HepG2 (cell line): ENCODE results near the gene SLC41A1. TPM values are rescaled to one million over a fixed set of nuclear protein-coding genes. Genes with fewer than 3 reads are reported as not detected.

ENCODE experiments used
- ATAC-seq: fragments of 200-7000 bp; cut with Tn5 transposase; 3 replicates; pipeline ENCODE4 v1.9.1; 2020; ENCODE audit warnings: mild to moderate bottlenecking, moderate library complexity
- BruUV-seq: library from RNA; stranded (reverse); fragments of 400-500 nt; replicated peaks from 2 replicates; lab custom pipeline; 2021; lab: Mats Ljungman, UMichigan
- CTCF ChIA-PET: fragments of 300-600 bp; formaldehyde crosslinking; extraction: SDS; loops from one replicate; lab custom pipeline; 2021; ENCODE audit warnings: low total read pairs, inconsistent platforms, low intra/inter-chr PET ratio; lab: Yijun Ruan, JAX
- POLR2A ChIA-PET: fragments of 350-600 bp; sonication (Branson Sonifier 250); formaldehyde crosslinking; loops from one replicate; lab custom pipeline; 2020; ENCODE audit warnings: antibody characterized with exemption, inconsistent platforms; lab: Yijun Ruan, JAX
- DNase-seq: peaks from one replicate; pipeline ENCODE4 v3.0.0-alpha.2; 2015; ENCODE audit warnings: low spot score
- FAIRE-seq: peaks from 3 replicates; lab custom pipeline; 2011; peaks lifted over from hg19 to GRCh38; lab: Jason Lieb, UNC
- H2AFZ ChIP-seq: one replicate; pipeline ENCODE4 v1.6.1; 2011; ENCODE audit warnings: low read length, inconsistent platforms
- H3K27ac ChIP-seq: fragments of 300-600 bp; 3 replicates; pipeline ENCODE4 v1.8.0; 2011; ENCODE audit warnings: mixed run types, mild to moderate bottlenecking, mixed read lengths, low read length, inconsistent platforms; ENCODE audit not compliant: insufficient read depth; ENCODE audit errors: extremely low read length
- H3K27me3 ChIP-seq, 2 experiments: fragments of 200-600 bp in 1 of 2; 2 replicates in 1 of 2; 3 replicates in 1 of 2; pipeline versions ENCODE4 v1.6.0 to v1.8.0; 2011; ENCODE audit warnings: low read length in 2 of 2, mild to moderate bottlenecking in 2 of 2, moderate library complexity in 2 of 2, inconsistent platforms in 1 of 2; ENCODE audit not compliant: insufficient read depth in 2 of 2, control insufficient read depth in 1 of 2
- H3K36me3 ChIP-seq, 2 experiments: fragments of 200-600 bp in 1 of 2; replicated peaks in 1 of 2; 2 replicates in 1 of 2; 3 replicates in 1 of 2; pipeline versions ENCODE4 v1.5.1 to v1.8.0; 2011; ENCODE audit warnings: low read length in 2 of 2, inconsistent platforms in 1 of 2; ENCODE audit not compliant: insufficient read depth in 2 of 2, control insufficient read depth in 1 of 2
- H3K4me1 ChIP-seq: 2 replicates; pipeline ENCODE4 v1.5.1; 2012; ENCODE audit warnings: low read length, inconsistent platforms; ENCODE audit not compliant: insufficient read depth
- H3K4me2 ChIP-seq: 2 replicates; pipeline ENCODE4 v1.6.0; 2011; ENCODE audit warnings: low read depth, low read length, inconsistent platforms
- H3K4me3 ChIP-seq, 3 experiments: fragments of 200-600 bp in 1 of 3; sonication (generic), shearing (Covaris generic) in 1 of 3; replicated peaks in 1 of 3; 2 replicates each; pipeline ENCODE4 v1.5.1; 2011 to 2016; ENCODE audit warnings: low read length in 3 of 3, inconsistent platforms in 2 of 3, low read depth in 2 of 3, mild to moderate bottlenecking in 2 of 3, control low read depth in 1 of 3, mixed read lengths in 1 of 3; ENCODE audit not compliant: insufficient read depth in 1 of 3
- H3K79me2 ChIP-seq: one replicate; pipeline ENCODE4 v1.6.1; 2011; ENCODE audit warnings: low read length, inconsistent platforms; ENCODE audit not compliant: insufficient read depth
- H3K9ac ChIP-seq: 2 replicates; pipeline ENCODE4 v1.6.0; 2011; ENCODE audit warnings: mild to moderate bottlenecking, low read depth, low read length, inconsistent platforms; ENCODE audit not compliant: insufficient read depth
- H3K9me3 ChIP-seq: 2 replicates; pipeline ENCODE4 v1.5.1; 2012; ENCODE audit warnings: mild to moderate bottlenecking, low read length
- H4K20me1 ChIP-seq: 2 replicates; pipeline ENCODE4 v1.6.0; 2011; ENCODE audit warnings: inconsistent platforms, mild to moderate bottlenecking, low read length, moderate library complexity; ENCODE audit not compliant: insufficient read depth
- BCLAF1 ChIP-seq: fragments of 450-650 bp; IDR thresholded peaks from 2 replicates; pipeline ENCODE4 v1.6.1; 2017; ENCODE audit warnings: mild to moderate bottlenecking
- BRD4 ChIP-seq: sonication (generic); formaldehyde crosslinking; IDR thresholded peaks from 2 replicates; pipeline ENCODE4 v1.4.0; 2020; ENCODE audit warnings: missing genetic modification reagents
- FOSL2 ChIP-seq: sonication (generic); formaldehyde crosslinking; IDR thresholded peaks from 2 replicates; pipeline ENCODE4 v1.4.0; 2020; ENCODE audit warnings: missing genetic modification reagents
- FOXA1 ChIP-seq, 2 experiments: fragments of 450-650 bp in 1 of 2; sonication (generic) in 1 of 2; formaldehyde crosslinking in 1 of 2; IDR thresholded peaks; 2 replicates each; pipeline versions ENCODE4 v1.4.0 to v1.6.1; 2016 to 2020; ENCODE audit warnings: missing genetic modification reagents in 1 of 2
- IKZF4 ChIP-seq: sonication (generic); formaldehyde crosslinking; IDR thresholded peaks from 2 replicates; pipeline ENCODE4 v1.5.1; 2020; ENCODE audit warnings: borderline replicate concordance, mild to moderate bottlenecking, low read depth, missing genetic modification reagents; ENCODE audit errors: not compliant biosample characterization
- KLF6 ChIP-seq: IDR thresholded peaks from 2 replicates; pipeline ENCODE4 v1.8.0; 2016; ENCODE audit warnings: missing biosample characterization, missing genetic modification reagents
- MIER3 ChIP-seq: IDR thresholded peaks from 2 replicates; pipeline ENCODE4 v1.6.1; 2016; ENCODE audit warnings: missing compliant biosample characterization, borderline replicate concordance
- REL ChIP-seq: sonication (generic); formaldehyde crosslinking; conservative IDR thresholded peaks from 2 replicates; pipeline ENCODE4 v1.8.0; 2022; ENCODE audit warnings: mild to moderate bottlenecking, missing genetic modification reagents, moderate library complexity
- RFX3 ChIP-seq: IDR thresholded peaks from 2 replicates; pipeline ENCODE4 v1.6.1; 2016; ENCODE audit warnings: missing biosample characterization, missing genetic modification reagents
- SRF ChIP-seq: IDR thresholded peaks from 2 replicates; pipeline ENCODE4 v1.6.1; 2011; ENCODE audit warnings: mild to moderate bottlenecking, low read depth, low read length, moderate library complexity
- ZBTB33 ChIP-seq: sonication (generic); formaldehyde crosslinking; IDR thresholded peaks from 2 replicates; pipeline ENCODE4 v1.4.0; 2020; ENCODE audit warnings: missing genetic modification reagents
- ZKSCAN8 ChIP-seq: IDR thresholded peaks from 2 replicates; pipeline ENCODE4 v1.6.1; 2016; ENCODE audit warnings: borderline replicate concordance, missing genetic modification reagents, missing compliant biosample characterization
- ZNF24 ChIP-seq: fragments of 450-650 bp; IDR thresholded peaks from 2 replicates; pipeline ENCODE4 v1.6.1; 2017; ENCODE audit warnings: antibody characterized with exemption, mild to moderate bottlenecking
- ZNF713 ChIP-seq: sonication (generic); formaldehyde crosslinking; IDR thresholded peaks from 2 replicates; pipeline ENCODE4 v1.4.0; 2020; ENCODE audit warnings: mild to moderate bottlenecking, missing genetic modification reagents
- ZSCAN31 ChIP-seq: sonication (generic); formaldehyde crosslinking; IDR thresholded peaks from 2 replicates; pipeline ENCODE4 v1.5.0; 2020; ENCODE audit warnings: low read depth, mild to moderate bottlenecking, missing genetic modification reagents
- WGBS: methylation state at CpG from one replicate; pipeline ENCODE4 v1.1.6; 2017; ENCODE audit warnings: low lambda C conversion rate; 5-methylcytosine and 5-hydroxymethylcytosine counted together
- in situ Hi-C: cut with HindIII; loops from 2 replicates; pipeline ENCODE4 v1.10.0; 2017; ENCODE audit warnings: low pct_unique_long_range_greater_than_20kb; ENCODE audit not compliant: extremely low pct_ligation_motif_present
- intact Hi-C: fragments of 100-400 bp; cut with micrococcal nuclease; formaldehyde crosslinking; loops from one replicate; pipeline ENCODE4 v1.10.0; 2022; ENCODE audit not compliant: unreplicated experiment
- polyA plus RNA-seq, 8 experiments: library from polyadenylated mRNA; depleted of rRNA in 3 of 8; stranded (reverse) in 7 of 8; unstranded in 1 of 8; fragments of >200 nt; fragmentation: Illumina TruSeq in 4 of 8; extraction: Trizol in 4 of 8; gene quantifications; 2 replicates each; pipeline versions ENCODE4 v1.2.1 to v1.2.3, GENCODE V29; 2011 to 2016; ENCODE audit warnings: low read depth in 4 of 8, missing spikeins in 1 of 8, mixed read lengths in 1 of 8; ENCODE audit not compliant: insufficient read depth in 1 of 8
- total RNA-seq, 5 experiments: library from RNA; depleted of rRNA; stranded (reverse); fragments of >200 nt; fragmentation: Illumina TruSeq; extraction: Trizol; gene quantifications; 2 replicates each; pipeline ENCODE4 v1.2.3, GENCODE V29; 2016; ENCODE audit warnings: low read depth in 1 of 5

SLC41A1 gene
- total and polyA plus RNA-seq, 2 of the 13 experiments (the other 11 are each of a cell fraction or from before 2014, with no cell fraction given): 2.2 to 4.6 TPM

- no peak for ATAC-seq
- no peaks in the 10 kb centered on the region for H3K36me3 ChIP-seq
- no peak overlapping the region for H2AFZ ChIP-seq
- peaks cover 0 to 4% of the 10 kb centered on the region in 2 experiments; a peak in 2 of 5 replicates for H3K27me3 ChIP-seq
- POLR2A ChIA-PET: no interaction called here
- H3K27ac ChIP-seq: no peak overlapping the region
- 57% methylated on average over 7 of the region's 7 CpGs for WGBS
- H3K4me2 ChIP-seq: no peak overlapping the region
- H3K9me3 ChIP-seq: no peaks in the 10 kb centered on the region
- no peak for FAIRE-seq
- no peak for DNase-seq
- H4K20me1 ChIP-seq: no peaks in the 10 kb centered on the region
- no peak overlapping the region for H3K4me3 ChIP-seq
- CTCF ChIA-PET: no interaction called here
- in situ Hi-C loops (no loop called here), intact Hi-C loops (loop anchor here (10.0 kb wide), 1 partner anchor 64 kb away; no protein-coding TSS in a partner anchor)
- H3K9ac ChIP-seq: no peak overlapping the region
- no peaks in the 10 kb centered on the region for H3K4me1 ChIP-seq
- H3K79me2 ChIP-seq: no peaks in the 10 kb centered on the region
- TF ChIP-seq MIER3 (CRISPR knock-in tag): no peak
- no peak for TF ChIP-seq ZNF24
- TF ChIP-seq ZKSCAN8: no peak
- no peak for TF ChIP-seq BCLAF1
- TF ChIP-seq ZBTB33 (CRISPR knock-in tag): no peak
- no peak for TF ChIP-seq FOSL2 (CRISPR knock-in tag)
- TF ChIP-seq SRF: no peak
- TF ChIP-seq ZSCAN31: no peak
- no peak for TF ChIP-seq REL (CRISPR knock-in tag)
- TF ChIP-seq IKZF4 (CRISPR knock-in tag): no peak
- no peak for TF ChIP-seq BRD4
- no peak for TF ChIP-seq KLF6 (CRISPR knock-in tag)
- TF ChIP-seq ZNF713 (CRISPR knock-in tag): no peak
- no peak for TF ChIP-seq RFX3 (CRISPR knock-in tag)
- TF ChIP-seq FOXA1 (IDR thresholded peaks at IDR 0.05): no peak
- TF ChIP-seq FOXA1 (CRISPR knock-in tag; IDR thresholded peaks at IDR 0.05): no peak
- BruUV-seq: no TSS peak
Measured at GRCh38 chr1:205800427-205800826, 12.6 kb downstream of the SLC41A1 start.
